GM21526 (cell line): Measurements from ENCODE around the gene SLC2A4.
"Not testable (repeated sequence)": the region's sequence is repeated elsewhere in the genome, so short reads cannot be mapped to it uniquely, and the experiment has no call there.

Experiments used
- ATAC-seq: cut with Tn5 transposase; IDR thresholded peaks from one replicate; pipeline ENCODE4 v1.9.1; 2021; ENCODE audit warnings: moderate library complexity; ENCODE audit not compliant: unreplicated experiment, low FRiP score

Gene SLC2A4

GRCh38 chr17:7318121-7318860, 36.8 kb downstream of the SLC2A4 start:
- ATAC-seq = no peak

- no peak for ATAC-seq
Observed at GRCh38 chr17:7321466-7321865, 39.9 kb downstream of the SLC2A4 start.

GRCh38 chr17:7322520-7323194, 41.1 kb downstream of the SLC2A4 start:
- no peak for ATAC-seq

- ATAC-seq = no peak
Observed at GRCh38 chr17:7323731-7324437, 42.4 kb downstream of the SLC2A4 start.

GRCh38 chr17:7324438-7324779, 42.9 kb downstream of the SLC2A4 start:
- ATAC-seq = no peak

GRCh38 chr17:7325031-7325528, 43.6 kb downstream of the SLC2A4 start:
- ATAC-seq = no peak

- no peak for ATAC-seq
Observed at GRCh38 chr17:7326186-7326585, 44.7 kb downstream of the SLC2A4 start.

GRCh38 chr17:7327056-7327455, 45.5 kb downstream of the SLC2A4 start:
- no peak for ATAC-seq

GRCh38 chr17:7327501-7327900, 46.0 kb downstream of the SLC2A4 start:
- no peak for ATAC-seq

- ATAC-seq = no peak
Observed at GRCh38 chr17:7328009-7328408, 46.5 kb downstream of the SLC2A4 start.

- peak; percentile 48 for ATAC-seq
Observed at GRCh38 chr17:7328840-7329373, 47.4 kb downstream of the SLC2A4 start, which contains the start of gene NEURL4. TSS of gene NEURL4 (minus strand) at chr17:7329335. CDS start at chr17:7329312, 23 bp downstream.

- peak; percentile 46 for ATAC-seq
Observed at GRCh38 chr17:7329374-7329996, 48.0 kb downstream of the SLC2A4 start.

GRCh38 chr17:7329997-7330637, 48.6 kb downstream of the SLC2A4 start:
- ATAC-seq = peak; percentile 31

GRCh38 chr17:7330638-7331015, 49.1 kb downstream of the SLC2A4 start:
- peak; percentile 0 for ATAC-seq

GRCh38 chr17:7332111-7332510, 50.6 kb downstream of the SLC2A4 start:
- no peak for ATAC-seq

GRCh38 chr17:7332600-7333069, 51.1 kb downstream of the SLC2A4 start:
- not testable (repeated sequence) for ATAC-seq

- no peak for ATAC-seq
Observed at GRCh38 chr17:7334938-7335538, 53.5 kb downstream of the SLC2A4 start.

- ATAC-seq = not testable (repeated sequence)
Observed at GRCh38 chr17:7335765-7336164, 54.2 kb downstream of the SLC2A4 start.
